GM21576 (cell line): ENCODE measurements around the gene CUL1.
A peak's percentile ranks its signal among the peaks of the same experiment; 100 is the strongest.

Experiments
- ATAC-seq: cut with Tn5 transposase; IDR thresholded peaks from one replicate; pipeline ENCODE4 v1.9.1; 2021; ENCODE audit warnings: mild to moderate bottlenecking, moderate library complexity; ENCODE audit not compliant: unreplicated experiment

CUL1 gene

DNA sequence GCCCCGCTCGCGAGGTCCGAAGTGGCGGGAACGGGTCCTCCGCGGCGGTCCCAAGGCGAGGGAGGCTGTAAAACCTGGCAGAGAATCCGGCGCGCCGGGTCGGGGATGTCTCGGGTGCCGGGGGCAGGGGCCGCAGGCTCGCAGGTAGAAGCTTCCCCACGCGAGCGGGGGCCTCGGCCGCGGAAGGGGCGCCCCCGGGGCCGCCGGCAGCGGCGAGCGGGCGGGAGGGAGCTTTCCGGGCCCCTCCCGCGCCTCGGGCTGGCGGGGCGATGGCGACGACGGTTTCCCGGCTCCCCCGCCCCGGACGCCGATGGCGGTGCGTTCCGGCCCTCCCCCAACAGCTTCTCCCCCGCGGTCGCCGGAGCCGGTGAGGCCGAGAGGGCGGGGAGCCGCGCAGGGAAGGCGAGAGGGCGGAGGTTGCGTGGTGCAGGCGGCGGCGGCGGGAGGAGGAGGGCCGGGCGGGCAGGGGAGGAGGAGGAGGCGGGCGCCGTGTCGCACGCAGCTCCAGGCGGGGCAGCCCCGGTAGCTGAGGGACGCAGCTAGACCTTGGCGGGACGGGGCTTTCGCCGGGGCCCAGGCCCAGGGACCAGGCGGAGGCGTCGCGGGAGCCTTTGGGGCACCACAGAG lies at the start of gene CUL1:
Gene CUL1 (plus strand): TSS at position 507 of the 627 bp plus-strand sequence. CDS start 31,220 bp downstream, outside the sequence.
- peak; percentile 59 for ATAC-seq

DNA sequence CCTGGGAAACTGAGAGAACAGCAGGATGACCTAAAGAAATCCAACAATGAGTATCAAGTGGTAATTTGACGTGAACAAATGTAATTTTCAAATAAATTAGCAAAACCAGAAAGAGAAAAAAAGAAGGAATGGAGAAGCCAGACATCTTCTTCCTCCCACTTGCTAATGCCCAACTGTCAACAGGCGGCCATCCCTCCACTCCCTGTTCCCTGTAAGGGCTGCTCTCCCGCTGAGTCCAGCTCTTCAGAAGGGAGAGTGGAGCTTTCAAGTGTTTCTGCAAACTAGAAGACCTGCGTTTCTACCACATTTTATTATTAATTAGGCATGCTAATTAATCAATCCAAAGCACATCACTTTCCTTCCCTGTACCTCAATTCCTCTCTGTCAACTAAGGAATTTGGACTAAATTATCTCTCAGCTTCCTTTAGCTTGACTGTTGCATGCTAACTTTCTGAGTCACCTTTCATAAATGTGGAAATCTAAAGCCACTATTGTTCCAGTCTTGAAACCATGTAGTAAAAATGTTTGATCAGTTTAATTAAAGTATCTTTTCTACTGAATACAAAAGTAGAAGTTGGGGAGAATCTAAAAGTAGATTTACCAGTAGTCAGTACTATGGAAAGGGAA lies 48.4 kb upstream of the CUL1 start:
- no peak for ATAC-seq

DNA sequence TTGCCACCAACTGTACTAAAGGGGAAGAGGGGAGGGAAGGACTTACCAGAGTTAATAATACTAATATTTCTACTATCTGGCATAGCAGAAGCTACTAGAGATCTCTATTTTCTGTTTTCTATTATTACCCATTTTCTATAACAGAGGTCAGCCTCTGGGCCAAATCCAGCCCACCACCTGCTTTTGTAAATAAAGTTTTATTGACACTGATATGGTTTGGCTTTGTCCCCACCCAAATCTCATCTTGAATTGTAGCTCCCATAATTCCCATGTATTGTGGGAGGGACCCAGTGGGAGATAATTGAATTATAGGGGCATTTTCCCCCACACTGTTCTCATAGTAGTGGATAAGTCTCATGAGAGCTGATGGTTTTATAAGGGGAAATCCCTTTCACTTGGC lies 45.9 kb upstream of the CUL1 start:
- ATAC-seq, result no peak

DNA sequence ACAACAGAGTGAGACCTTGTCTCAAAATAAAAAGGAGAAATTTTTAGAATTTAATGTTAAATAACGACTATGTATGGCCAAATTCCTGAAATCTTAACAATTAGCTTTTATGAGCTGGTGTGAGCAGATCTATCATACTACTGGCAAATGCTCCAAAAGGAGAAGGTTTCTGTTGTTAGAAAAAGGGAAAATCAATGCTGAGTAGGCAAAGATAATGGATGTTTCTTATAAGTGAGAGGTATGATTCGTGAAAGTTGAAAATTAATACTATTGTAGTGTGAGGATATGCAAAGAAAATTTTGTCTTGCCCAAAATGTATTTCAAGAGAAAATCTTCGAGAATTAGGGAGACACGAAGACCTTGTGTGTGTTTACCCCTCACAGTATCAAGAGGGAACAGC lies 40.8 kb upstream of the CUL1 start:
- ATAC-seq, result no peak

DNA sequence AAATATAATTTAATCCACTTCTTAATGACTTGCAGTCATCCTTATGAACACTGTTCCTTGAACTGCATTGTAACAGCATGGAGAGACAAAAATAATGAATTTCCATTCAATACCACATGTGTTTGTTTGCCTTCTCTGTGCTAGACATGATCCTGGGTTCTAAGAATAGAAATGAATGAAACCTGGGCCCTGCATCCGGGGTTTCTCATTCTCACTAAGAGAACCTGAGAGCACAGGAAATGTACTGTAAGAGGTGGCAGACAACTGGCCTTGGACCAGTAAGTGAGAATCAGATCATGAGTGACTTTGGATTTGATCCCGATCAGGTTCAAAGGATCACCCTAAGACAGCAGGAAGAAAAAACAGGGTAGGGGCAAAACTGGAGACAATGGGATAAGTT lies 37.2 kb upstream of the CUL1 start:
- no peak for ATAC-seq

DNA sequence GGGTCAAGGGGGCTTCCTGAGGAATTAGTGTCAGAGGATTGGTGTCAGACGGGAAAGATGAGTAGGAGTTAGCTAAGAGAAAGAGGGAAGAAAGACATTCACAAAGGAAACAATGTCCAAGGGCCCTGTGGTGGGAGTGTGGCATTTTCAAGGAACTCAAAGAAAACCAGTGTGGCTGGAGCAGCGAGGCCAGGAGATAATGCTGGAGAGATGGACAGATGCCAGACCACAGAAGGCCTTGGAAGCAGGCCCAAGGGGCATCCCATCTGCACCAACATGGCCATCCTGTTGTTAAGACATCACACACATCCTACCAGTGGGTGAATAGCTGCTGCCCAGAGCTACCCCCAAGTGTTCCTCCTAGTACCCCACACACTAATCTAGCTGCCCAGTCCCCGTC lies 36.1 kb upstream of the CUL1 start:
- no peak for ATAC-seq

DNA sequence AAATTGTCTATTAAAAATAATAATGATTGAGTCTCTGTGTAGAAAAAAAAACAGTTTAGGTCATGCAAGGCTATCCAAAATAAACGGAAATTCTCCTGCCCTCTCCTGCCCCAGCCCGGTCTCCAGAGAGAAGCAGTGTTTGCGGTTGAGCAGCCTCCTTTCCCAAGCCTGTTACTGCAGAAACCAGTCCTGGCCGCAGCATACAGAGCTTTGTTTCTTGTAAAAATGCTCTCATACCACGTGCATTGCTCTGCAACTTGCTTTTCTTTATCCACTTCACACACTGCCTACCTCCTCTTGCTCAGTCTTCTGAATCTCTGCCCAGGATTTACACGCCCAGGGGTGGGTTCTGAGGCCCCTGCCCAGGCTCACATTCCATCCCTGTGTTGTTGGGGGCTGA lies 34.4 kb upstream of the CUL1 start:
- ATAC-seq, result no peak

DNA sequence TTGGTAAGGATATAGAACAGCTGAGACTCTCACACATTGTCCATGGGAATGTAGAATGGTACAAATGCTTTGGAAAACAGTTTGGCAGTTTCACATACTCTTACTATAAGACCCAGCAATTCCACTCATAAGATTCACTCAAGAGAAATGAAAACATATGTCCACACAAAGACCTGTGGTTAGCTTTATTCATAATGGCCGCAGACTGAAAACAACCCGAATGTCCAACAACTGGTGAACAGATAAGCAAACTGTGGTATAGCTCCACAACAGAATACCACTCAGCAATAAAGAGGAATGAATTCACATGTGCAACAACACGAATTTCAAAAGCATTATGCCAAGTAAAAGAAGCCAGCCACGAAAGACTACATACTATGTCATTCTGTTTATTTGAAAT lies 33.5 kb upstream of the CUL1 start:
- ATAC-seq, result no peak

DNA sequence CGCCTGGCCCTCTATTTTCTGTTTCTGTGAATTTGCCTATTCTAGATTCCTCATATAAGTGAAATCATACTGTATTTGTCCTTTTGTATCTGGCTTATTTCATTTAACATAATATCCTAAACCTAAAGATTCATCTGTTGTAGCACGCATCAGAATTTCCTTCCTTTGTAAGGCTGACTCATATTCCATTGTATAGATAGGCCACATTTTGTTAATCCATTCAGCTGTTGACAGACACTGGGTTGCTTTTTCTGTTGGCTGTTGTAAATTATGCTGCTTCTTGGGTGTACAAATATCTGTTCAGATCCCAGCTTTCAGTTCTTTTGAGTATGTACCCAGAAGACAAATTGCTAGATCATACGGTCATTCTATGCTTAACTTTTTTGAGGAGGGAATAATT lies 28.8 kb upstream of the CUL1 start:
- ATAC-seq, result no peak

DNA sequence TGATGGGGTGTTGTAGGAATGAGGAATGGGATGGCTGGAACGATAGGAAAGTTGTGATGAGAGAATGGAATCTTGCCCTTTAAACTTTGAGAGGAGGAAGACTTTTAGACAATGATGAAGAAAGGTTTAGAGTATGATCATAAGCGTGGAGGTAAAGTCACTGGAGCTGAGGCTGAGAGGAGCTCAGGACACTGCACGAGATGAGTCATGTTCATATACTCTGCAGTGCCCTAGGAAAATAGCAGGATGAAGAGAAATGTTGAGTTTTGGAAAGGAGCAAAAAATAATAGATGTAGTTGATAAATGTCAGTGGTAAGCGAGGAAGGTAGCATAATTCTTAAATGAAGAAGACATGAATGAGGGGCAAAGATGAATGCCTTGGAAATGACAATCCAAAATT lies 28.3 kb upstream of the CUL1 start:
- no peak for ATAC-seq

DNA sequence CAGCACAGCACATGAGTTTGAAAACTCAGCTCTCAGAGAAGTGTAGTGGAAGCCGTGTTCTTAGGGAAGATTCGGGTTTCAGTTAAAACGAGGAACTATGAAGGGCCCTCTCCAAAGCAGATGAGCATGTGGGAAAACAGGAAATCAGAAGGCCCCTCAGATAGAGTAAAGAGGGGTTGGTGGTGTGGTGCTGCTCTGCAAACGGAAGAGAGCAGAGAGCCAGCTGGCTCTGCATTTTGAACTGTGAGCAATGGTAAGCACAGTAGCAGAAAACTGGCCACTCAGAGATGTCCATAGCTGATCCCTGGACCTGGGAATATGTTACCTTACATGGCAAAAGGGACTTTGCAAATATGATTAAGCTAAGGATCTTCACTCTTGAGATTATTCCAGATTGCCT lies 27.9 kb upstream of the CUL1 start:
- no peak for ATAC-seq

DNA sequence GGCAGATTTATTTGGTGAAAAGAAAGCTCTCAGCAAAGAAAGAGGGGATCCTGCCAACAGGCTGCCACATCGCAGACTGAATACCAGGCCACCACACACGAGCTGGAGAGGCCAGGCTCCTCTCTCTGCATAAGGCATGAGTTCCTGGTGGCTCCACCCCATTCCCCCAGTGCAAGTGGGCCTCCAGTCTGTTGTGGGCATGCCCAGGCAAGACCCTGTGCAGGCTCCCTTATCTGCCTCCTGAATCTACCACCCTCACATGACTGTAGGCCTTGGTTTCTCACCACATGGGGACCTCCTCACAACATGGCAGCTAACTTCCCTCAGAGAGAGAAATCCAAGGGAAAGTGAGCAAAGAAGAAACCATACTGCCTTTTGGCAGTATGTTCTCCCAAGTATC lies 26.7 kb upstream of the CUL1 start:
- no peak for ATAC-seq

DNA sequence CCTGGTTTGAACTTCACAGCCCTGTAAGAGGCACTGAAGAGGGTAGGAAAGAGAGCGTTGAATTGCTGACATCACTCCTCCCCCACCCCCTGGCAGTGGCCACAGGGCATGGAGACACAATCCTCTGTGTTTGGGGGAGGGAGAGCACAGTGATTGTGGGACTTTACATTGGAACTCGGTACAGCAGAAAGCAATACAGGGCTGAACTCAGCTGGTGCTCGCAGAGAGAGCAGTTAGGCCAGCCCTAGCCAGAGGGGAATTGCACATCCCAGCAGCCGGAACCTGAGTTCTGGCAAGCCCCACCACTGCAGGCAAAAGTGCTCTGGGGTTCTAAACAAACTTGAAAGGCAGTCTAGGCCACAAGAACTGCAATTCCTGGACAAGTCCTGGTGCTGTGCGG lies 24.0 kb upstream of the CUL1 start:
- ATAC-seq, result no peak

DNA sequence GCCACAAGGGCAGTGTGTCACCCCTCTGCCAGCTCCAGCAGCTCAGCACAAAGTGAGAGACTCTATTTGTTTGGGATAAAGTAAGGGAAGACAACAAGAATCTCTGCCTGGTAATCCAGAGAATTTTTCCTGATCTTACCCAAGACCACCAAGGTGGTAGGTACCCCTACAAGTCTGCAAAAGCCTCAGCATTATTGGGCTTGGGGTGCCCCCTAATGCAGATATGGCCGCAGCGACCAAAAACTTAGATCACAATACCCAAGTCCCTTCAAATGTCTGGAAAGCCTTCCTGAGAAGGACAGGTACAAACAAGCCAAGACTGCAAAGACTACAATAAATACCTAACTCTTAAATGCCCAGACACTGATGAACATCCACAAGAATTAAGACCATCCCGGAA lies 22.4 kb upstream of the CUL1 start:
- ATAC-seq, result no peak

DNA sequence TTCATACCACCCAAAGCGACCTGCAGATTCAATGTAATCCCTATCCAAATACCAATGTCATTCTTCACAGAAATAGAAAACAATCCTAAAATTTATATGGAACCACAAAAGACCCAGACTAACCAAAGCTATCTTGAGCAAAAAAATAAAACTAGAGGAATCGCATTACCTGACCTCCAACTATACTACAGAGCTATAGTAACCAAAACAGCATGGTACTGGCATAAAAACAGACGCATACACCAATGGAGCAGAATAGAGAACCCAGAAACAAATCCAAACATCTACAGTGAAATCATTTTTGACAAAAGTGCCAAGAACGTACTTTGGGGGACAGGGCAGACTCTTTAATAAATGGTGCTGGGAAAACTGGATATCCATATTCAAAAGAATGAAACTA lies 16.9 kb upstream of the CUL1 start:
- ATAC-seq, result no peak

DNA sequence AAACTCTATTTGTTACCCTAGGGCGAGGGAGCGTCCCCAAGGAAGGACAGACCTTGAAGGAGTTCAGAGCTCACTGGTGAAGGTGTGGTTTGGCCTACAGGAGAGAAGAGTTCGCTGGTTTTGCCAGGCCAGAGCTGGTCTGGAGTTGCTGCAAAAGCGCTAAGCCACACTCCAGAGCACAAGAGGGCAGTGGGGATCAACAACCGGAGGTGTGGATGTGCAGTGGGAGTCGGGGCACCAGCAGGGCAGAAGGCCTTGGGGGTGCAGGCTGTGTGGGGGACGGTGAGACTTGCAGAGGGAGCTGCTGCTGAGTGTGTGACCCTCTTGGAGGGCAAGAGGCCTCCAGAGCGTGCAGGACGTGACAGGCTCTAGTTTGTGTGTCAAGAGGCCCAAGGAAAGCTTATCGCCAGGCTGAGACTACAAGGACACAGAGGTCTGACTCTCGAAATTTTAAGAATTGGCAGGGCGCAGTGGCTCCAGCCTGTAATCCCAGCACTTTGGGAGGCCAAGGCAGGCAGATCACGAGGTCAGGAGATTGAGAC lies 14.3 kb upstream of the CUL1 start:
- ATAC-seq, result no peak

DNA sequence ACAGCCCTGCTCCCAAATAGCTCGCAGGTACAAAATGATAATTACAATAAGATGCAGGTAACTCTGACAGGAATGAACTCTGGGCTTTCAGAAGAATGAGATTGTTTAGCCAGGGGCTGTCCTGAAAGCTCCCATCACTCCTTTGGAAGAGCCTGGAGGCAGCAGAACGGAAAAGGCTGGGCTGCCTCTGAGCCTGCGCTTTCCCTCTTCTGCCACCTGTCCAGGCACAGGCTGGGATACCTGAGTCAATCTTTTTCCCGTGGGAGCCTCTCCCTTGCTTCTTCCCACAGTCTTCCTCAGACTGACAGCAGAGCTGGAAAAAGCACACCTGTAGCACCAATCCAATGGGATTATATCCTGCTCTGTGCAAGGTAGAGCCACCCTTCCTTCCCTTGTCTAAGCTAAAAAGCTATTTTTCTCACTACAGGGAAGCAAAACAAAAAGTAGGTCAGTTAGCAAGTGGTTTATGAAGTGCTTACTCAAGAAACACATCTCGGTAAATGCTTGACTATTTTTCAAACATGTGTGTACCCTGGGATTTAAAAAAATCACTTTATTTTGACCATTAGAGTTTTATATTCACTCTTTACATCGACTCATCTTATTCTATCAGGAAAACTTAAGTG lies 12.3 kb upstream of the CUL1 start:
- ATAC-seq, result no peak

DNA sequence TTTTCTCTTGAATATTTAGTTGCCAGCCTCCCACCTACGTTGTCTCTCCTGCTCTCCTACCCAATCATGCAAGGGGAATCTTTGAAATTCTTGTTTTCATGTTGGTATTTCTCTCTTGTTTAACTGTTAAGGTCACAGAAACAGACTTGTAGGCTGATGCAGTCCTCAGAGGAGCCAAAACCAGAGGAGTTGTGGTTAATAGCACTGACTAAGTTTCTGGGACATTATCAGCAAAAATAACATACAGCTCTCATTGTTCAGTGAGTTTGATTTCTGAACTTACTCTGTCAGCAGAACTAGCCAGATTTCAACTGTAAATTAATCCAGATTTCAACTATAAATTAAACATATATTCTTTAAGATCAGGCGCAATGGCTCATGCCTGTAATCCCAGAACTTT lies 11.1 kb upstream of the CUL1 start:
- ATAC-seq, result no peak

DNA sequence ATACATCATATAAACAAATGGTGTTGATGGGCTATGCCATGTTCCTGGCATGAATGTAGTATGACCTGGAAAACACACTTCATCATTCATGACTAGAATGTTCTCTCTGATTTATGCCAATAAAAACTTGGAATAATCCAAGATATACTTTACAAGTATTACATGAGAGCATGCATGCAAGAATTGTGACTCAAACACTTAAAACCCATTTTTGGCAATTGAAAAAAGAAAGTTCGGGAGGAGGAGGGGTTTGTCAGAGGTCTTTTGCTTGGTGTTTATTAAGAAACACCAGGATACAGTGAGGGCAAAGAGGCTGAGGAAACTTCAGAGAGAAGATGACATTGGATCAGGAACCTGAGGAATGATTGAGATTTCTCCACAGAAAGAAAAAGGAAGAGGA lies 10.2 kb upstream of the CUL1 start:
- ATAC-seq, result no peak

DNA sequence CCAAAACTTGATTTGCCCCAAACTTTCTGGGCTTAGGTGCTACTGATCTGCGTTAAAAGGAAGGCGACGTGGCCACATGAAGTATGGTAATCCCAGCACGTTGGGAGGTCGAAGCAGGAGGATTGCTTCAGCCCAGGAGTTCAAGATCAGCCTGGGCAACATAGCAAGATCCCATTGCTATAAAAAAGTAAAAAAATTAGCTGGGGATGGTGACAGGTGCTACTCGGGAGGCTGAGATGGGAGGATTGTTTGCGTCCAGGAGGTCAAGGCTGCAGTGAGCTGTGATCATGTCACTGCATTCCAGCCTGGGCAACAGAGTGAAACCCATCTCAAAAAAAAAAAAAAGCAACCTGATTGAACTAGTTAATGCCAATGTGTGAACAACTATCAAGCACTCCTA lies 5.1 kb upstream of the CUL1 start:
- no peak for ATAC-seq

DNA sequence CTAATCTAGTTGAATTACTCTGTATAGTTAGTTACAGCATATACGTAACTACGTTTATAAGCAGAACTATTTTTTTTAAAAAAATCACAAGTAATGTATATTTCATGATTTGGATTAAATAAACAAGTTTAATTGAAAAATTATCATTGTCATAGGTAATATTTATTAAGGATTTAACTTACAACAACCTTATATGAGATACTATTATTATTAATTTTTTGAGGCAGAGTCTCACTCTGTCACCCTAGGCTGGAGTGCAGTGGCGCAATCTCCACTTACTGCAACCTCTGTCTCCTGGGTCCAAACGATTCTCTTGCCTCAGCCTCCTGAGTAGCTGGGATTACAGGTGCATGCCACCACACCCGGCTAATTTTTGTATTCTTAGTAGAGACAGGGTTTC lies 4.1 kb upstream of the CUL1 start:
- no peak for ATAC-seq

DNA sequence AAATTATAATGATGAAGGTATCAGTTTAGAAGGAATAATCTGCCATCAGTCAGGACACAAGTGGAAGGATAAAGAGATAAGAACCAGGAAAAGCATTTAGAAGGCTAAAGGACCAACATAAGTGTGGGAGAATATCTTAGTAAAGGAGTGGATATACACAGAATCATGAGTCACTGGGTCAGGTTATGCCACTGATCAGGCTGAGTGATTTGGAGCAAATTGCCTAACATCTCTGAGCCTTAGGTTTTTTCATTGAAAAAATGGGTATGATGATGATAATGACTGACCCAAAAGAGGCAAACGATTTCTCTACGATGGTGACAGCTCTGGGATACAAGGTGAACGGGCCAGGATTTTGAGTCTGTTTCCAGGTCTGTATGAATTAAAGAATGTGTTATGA lies 2.8 kb upstream of the CUL1 start:
- ATAC-seq, result no peak
